Neural cell (in vitro differentiated cells): ENCODE results near the gene STUB1.

Experiments
- CTCF ChIP-seq: fragments of 450-650 bp; IDR thresholded peaks from 2 replicates; pipeline ENCODE4 v1.5.1; 2014; ENCODE audit warnings: antibody characterized with exemption, mild to moderate bottlenecking, moderate library complexity; ENCODE audit not compliant: poor library complexity, severe bottlenecking
- EZH2 ChIP-seq: fragments of 200-600, 300-800 bp; shearing (Covaris generic), sonication (generic); IDR thresholded peaks from 2 replicates; pipeline ENCODE4 v1.6.1; 2014; ENCODE audit warnings: antibody characterized with exemption, low read length, borderline replicate concordance, mild to moderate bottlenecking; ENCODE audit not compliant: insufficient read depth, poor library complexity, severe bottlenecking
- POLR2AphosphoS5 ChIP-seq: IDR thresholded peaks from 2 replicates; pipeline ENCODE4 v1.6.1; 2012

GRCh38 chr16:720447-720989 lies 40.3 kb downstream of the STUB1 start:
- TF ChIP-seq CTCF (peak; percentile 47), EZH2 (no peak), POLR2AphosphoS5 (no peak)
